Endothelial cell (in vitro differentiated cells): Measurements from ENCODE around the gene NKAIN2. TPM values are rescaled to one million over a fixed set of nuclear protein-coding genes. Genes with fewer than 3 reads are reported as not detected.

Experiments used
- DNase-seq: peaks from one replicate; pipeline ENCODE4 v3.0.0; 2021; ENCODE audit warnings: low spot score
- H3K27ac Mint-ChIP-seq: one replicate; pipeline ENCODE4 v1.8.0; 2021; ENCODE audit warnings: mixed read lengths, inconsistent platforms; ENCODE audit not compliant: unreplicated experiment
- H3K27me3 Mint-ChIP-seq: one replicate; pipeline ENCODE4 v1.8.0; 2021; ENCODE audit warnings: mild to moderate bottlenecking, moderate library complexity, mixed read lengths, inconsistent platforms; ENCODE audit not compliant: unreplicated experiment
- H3K36me3 Mint-ChIP-seq: one replicate; pipeline ENCODE4 v1.8.0; 2021; ENCODE audit warnings: mild to moderate bottlenecking, low read depth, mixed read lengths, inconsistent platforms; ENCODE audit not compliant: unreplicated experiment
- H3K4me1 Mint-ChIP-seq: one replicate; pipeline ENCODE4 v1.8.0; 2021; ENCODE audit warnings: mild to moderate bottlenecking, mixed read lengths, inconsistent platforms; ENCODE audit not compliant: unreplicated experiment
- H3K4me3 Mint-ChIP-seq: one replicate; pipeline ENCODE4 v1.8.0; 2021; ENCODE audit warnings: mild to moderate bottlenecking, mixed read lengths, inconsistent platforms; ENCODE audit not compliant: unreplicated experiment
- H3K9me3 Mint-ChIP-seq: one replicate; pipeline ENCODE4 v1.8.0; 2021; ENCODE audit warnings: mixed read lengths, inconsistent platforms; ENCODE audit not compliant: unreplicated experiment
- CTCF ChIP-seq: fragments of 200-600 bp; sonication (generic); IDR thresholded peaks from one replicate; pipeline ENCODE4 v1.5.0; 2021; ENCODE audit warnings: antibody characterized with exemption; ENCODE audit not compliant: unreplicated experiment
- long read RNA-seq: library from polyadenylated mRNA; unstranded; transcript quantifications from one replicate; pipeline ENCODE4 v2.0.0, GENCODE V29; 2020; ENCODE audit not compliant: unreplicated experiment
- total RNA-seq: library from RNA; stranded (reverse); fragmentation: NEBNext Ultra II Directional; extraction: Animal tissue kit (Norgen Biotek cat#: 25700); gene quantifications from one replicate; pipeline ENCODE4 v1.2.1, GENCODE V29; 2021; ENCODE audit not compliant: unreplicated experiment

Gene NKAIN2
- 9.5 TPM for total RNA-seq
- long read RNA-seq: 0 reads

GRCh38 chr6:123803504-123804013, at the start of gene NKAIN2:
TSS of gene NKAIN2 (plus strand) at chr6:123803865.
- Mint-ChIP-seq H3K4me1 (peaks cover 10% of the 10 kb centered on the region), H3K9me3 (no peaks in the 10 kb centered on the region), H3K27me3 (peaks cover 4% of the 10 kb centered on the region), H3K36me3 (no peaks in the 10 kb centered on the region), H3K27ac (no peak within 1 kb of the TSS), H3K4me3 (peak within 1 kb of the TSS; percentile 94)
- TF ChIP-seq CTCF: no peak
- DNase-seq: no peak

- Mint-ChIP-seq H3K4me3 (no peak overlapping the region), H3K36me3 (no peaks in the 10 kb centered on the region), H3K4me1 (no peaks in the 10 kb centered on the region), H3K27me3 (no peaks in the 10 kb centered on the region), H3K27ac (no peak overlapping the region), H3K9me3 (no peaks in the 10 kb centered on the region)
- DNase-seq: no peak
- no peak for TF ChIP-seq CTCF
These were observed 44.2 kb upstream of the NKAIN2 start for GRCh38 chr6:123759472-123759871.

- H3K4me3 Mint-ChIP-seq: no peak overlapping the region
- no peaks in the 10 kb centered on the region for H3K36me3 Mint-ChIP-seq
- no peak for TF ChIP-seq CTCF
- no peak overlapping the region for H3K27ac Mint-ChIP-seq
- no peak for DNase-seq
- no peaks in the 10 kb centered on the region for H3K4me1 Mint-ChIP-seq
- no peaks in the 10 kb centered on the region for H3K27me3 Mint-ChIP-seq
- no peaks in the 10 kb centered on the region for H3K9me3 Mint-ChIP-seq
These were observed 39.8 kb upstream of the NKAIN2 start for GRCh38 chr6:123763904-123764303.

GRCh38 chr6:123764722-123765121, 38.9 kb upstream of the NKAIN2 start:
- no peak for TF ChIP-seq CTCF
- Mint-ChIP-seq H3K4me1 (no peaks in the 10 kb centered on the region), H3K4me3 (no peak overlapping the region)

GRCh38 chr6:123768921-123769320, 34.7 kb upstream of the NKAIN2 start:
- no peak overlapping the region for H3K4me3 Mint-ChIP-seq
- H3K4me1 Mint-ChIP-seq: no peaks in the 10 kb centered on the region
- H3K36me3 Mint-ChIP-seq: no peaks in the 10 kb centered on the region
- TF ChIP-seq CTCF: no peak
- no peak overlapping the region for H3K27ac Mint-ChIP-seq
- no peak for DNase-seq
- H3K9me3 Mint-ChIP-seq: no peaks in the 10 kb centered on the region
- H3K27me3 Mint-ChIP-seq: no peaks in the 10 kb centered on the region

More at GRCh38 chr6:123764722-123765121, 38.9 kb upstream of the NKAIN2 start:
- no peaks in the 10 kb centered on the region for H3K9me3 Mint-ChIP-seq
- no peaks in the 10 kb centered on the region for H3K27me3 Mint-ChIP-seq
- DNase-seq: no peak
- H3K27ac Mint-ChIP-seq: no peak overlapping the region
- H3K36me3 Mint-ChIP-seq: no peaks in the 10 kb centered on the region
